ENCODE measurements around the gene ABCC6. TPM values are rescaled to one million over a fixed set of nuclear protein-coding genes. Genes with fewer than 3 reads are reported as not detected.

Gene ABCC6
- total and polyA plus RNA-seq, 4 donors: 50.6 to 162 (median 95.9) TPM

DNA sequence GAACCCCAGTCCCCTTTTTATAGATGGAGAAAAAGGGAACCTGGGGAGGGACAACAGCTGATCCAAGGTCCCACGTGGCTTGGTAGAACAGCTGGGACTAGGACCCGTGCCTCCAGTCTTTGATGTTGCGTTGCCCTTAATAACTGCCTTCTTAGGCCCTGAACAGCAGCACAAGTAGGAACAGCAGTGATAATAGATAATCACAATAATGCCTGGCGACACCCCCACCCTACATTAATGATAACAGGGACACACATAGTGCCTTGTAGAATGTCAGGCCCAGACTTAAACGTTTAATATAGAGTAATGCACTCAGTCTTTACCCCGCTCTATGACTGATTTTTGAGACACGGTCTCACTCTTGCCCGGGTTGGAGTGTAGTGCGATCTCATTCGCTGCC, 96.4 kb downstream of the ABCC6 start:
- Histone ChIP-seq H3K4me3 (ENCODE audit: low read depth in 1 of 3, low read length in 3 of 3) (no peak overlapping the region), H3K9me3 (ENCODE audit: control insufficient read depth in 4 of 4, low read length in 3 of 4) (peaks cover 0 to 3% (median 1%) of the 10 kb centered on the region in 4 donors), H3K9ac (ENCODE audit: low read depth in 1 of 2, low read length in 2 of 2) (no peak overlapping the region), H3K4me1 (ENCODE audit: control insufficient read depth in 4 of 4, insufficient read depth in 4 of 4, low read length in 3 of 4) (no peaks in the 10 kb centered on the region), H3K36me3 (ENCODE audit: control insufficient read depth in 4 of 4, insufficient read depth in 3 of 4, low read depth in 1 of 4, low read length in 3 of 4) (peaks cover 0 to 2% (median 0%) of the 10 kb centered on the region in 4 donors), H3K27me3 (ENCODE audit: control insufficient read depth in 4 of 4, insufficient read depth in 4 of 4, low read length in 3 of 4) (no peaks in the 10 kb centered on the region), H3K27ac (ENCODE audit: low read depth in 1 of 2, low read length in 2 of 2) (no peak overlapping the region)
- no peak for DNase-seq (ENCODE audit: low spot score)
- WGBS: 78% methylated on average over 10 of the region's 10 CpGs
- TF ChIP-seq ATF3 (IDR thresholded peaks at IDR 0.05): no peak
- no peak for TF ChIP-seq SP1 (IDR thresholded peaks at IDR 0.05)

DNA sequence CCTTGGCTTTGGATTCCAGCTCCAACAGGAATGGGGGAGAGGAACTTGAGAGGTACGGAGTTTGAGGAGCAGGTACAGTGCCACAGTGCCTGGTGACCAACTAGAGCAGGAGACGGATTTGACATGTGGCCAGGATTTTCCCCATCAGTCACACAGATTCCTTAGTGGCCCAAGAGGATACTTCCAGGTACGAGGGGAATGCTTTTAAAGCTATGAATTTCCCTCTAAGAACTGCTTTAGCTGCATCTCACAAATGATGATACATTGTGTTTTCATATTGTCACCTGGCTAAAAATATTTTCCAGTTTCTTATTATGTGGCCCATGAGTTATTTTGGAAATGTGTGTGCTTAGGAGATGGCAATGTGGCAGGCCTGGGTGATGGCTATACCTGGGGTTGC, 98.3 kb downstream of the ABCC6 start:
- Histone ChIP-seq H3K27me3 (ENCODE audit: control insufficient read depth in 4 of 4, insufficient read depth in 4 of 4, low read length in 3 of 4) (no peaks in the 10 kb centered on the region), H3K4me1 (ENCODE audit: control insufficient read depth in 4 of 4, insufficient read depth in 4 of 4, low read length in 3 of 4) (no peaks in the 10 kb centered on the region), H3K36me3 (ENCODE audit: control insufficient read depth in 4 of 4, insufficient read depth in 3 of 4, low read depth in 1 of 4, low read length in 3 of 4) (peaks cover 0 to 2% (median 0%) of the 10 kb centered on the region in 4 donors), H3K27ac (ENCODE audit: low read depth in 1 of 2, low read length in 2 of 2) (no peak overlapping the region), H3K9me3 (ENCODE audit: control insufficient read depth in 4 of 4, low read length in 3 of 4) (peaks cover 0 to 3% (median 1%) of the 10 kb centered on the region in 4 donors), H3K9ac (ENCODE audit: low read depth in 1 of 2, low read length in 2 of 2) (no peak overlapping the region), H3K4me3 (ENCODE audit: low read depth in 1 of 3, low read length in 3 of 3) (no peak overlapping the region)
- TF ChIP-seq NR2F2 (IDR thresholded peaks at IDR 0.05) (no peak), YY1 (IDR thresholded peaks at IDR 0.05) (no peak), SP1 (IDR thresholded peaks at IDR 0.05) (no peak), EGR1 (IDR thresholded peaks at IDR 0.05; ENCODE audit: low read depth in 2 of 2) (no peak), GABPA (IDR thresholded peaks at IDR 0.05 in 1 of 2, conservative IDR thresholded peaks at IDR 0.05 in 1 of 2) (no peak), JUND (IDR thresholded peaks at IDR 0.05) (no peak), HNF4A (conservative IDR thresholded peaks at IDR 0.05) (no peak), TAF1 (conservative IDR thresholded peaks at IDR 0.05) (no peak), FOXA2 (IDR thresholded peaks at IDR 0.05) (no peak)
- TF ChIP-seq, protein P1, sequence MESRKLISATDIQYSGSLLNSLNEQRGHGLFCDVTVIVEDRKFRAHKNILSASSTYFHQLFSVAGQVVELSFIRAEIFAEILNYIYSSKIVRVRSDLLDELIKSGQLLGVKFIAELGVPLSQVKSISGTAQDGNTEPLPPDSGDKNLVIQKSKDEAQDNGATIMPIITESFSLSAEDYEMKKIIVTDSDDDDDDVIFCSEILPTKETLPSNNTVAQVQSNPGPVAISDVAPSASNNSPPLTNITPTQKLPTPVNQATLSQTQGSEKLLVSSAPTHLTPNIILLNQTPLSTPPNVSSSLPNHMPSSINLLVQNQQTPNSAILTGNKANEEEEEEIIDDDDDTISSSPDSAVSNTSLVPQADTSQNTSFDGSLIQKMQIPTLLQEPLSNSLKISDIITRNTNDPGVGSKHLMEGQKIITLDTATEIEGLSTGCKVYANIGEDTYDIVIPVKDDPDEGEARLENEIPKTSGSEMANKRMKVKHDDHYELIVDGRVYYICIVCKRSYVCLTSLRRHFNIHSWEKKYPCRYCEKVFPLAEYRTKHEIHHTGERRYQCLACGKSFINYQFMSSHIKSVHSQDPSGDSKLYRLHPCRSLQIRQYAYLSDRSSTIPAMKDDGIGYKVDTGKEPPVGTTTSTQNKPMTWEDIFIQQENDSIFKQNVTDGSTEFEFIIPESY (IDR thresholded peaks at IDR 0.05): no peak
- TF ChIP-seq, protein P2, sequence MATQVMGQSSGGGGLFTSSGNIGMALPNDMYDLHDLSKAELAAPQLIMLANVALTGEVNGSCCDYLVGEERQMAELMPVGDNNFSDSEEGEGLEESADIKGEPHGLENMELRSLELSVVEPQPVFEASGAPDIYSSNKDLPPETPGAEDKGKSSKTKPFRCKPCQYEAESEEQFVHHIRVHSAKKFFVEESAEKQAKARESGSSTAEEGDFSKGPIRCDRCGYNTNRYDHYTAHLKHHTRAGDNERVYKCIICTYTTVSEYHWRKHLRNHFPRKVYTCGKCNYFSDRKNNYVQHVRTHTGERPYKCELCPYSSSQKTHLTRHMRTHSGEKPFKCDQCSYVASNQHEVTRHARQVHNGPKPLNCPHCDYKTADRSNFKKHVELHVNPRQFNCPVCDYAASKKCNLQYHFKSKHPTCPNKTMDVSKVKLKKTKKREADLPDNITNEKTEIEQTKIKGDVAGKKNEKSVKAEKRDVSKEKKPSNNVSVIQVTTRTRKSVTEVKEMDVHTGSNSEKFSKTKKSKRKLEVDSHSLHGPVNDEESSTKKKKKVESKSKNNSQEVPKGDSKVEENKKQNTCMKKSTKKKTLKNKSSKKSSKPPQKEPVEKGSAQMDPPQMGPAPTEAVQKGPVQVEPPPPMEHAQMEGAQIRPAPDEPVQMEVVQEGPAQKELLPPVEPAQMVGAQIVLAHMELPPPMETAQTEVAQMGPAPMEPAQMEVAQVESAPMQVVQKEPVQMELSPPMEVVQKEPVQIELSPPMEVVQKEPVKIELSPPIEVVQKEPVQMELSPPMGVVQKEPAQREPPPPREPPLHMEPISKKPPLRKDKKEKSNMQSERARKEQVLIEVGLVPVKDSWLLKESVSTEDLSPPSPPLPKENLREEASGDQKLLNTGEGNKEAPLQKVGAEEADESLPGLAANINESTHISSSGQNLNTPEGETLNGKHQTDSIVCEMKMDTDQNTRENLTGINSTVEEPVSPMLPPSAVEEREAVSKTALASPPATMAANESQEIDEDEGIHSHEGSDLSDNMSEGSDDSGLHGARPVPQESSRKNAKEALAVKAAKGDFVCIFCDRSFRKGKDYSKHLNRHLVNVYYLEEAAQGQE (IDR thresholded peaks at IDR 0.05): no peak
- 96% methylated on average over 3 of the region's 3 CpGs for WGBS
- no peak for DNase-seq (ENCODE audit: low spot score)

- TF ChIP-seq, protein P1 (IDR thresholded peaks at IDR 0.05): no peak
- TF ChIP-seq, protein P2 (IDR thresholded peaks at IDR 0.05): no peak
- no peak for TF ChIP-seq GABPA (IDR thresholded peaks at IDR 0.05 in 1 of 2, conservative IDR thresholded peaks at IDR 0.05 in 1 of 2)
- TF ChIP-seq, protein P3, sequence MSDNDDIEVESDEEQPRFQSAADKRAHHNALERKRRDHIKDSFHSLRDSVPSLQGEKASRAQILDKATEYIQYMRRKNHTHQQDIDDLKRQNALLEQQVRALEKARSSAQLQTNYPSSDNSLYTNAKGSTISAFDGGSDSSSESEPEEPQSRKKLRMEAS (IDR thresholded peaks at IDR 0.05): no peak
- no peak for TF ChIP-seq HNF4G (IDR thresholded peaks at IDR 0.05)
- TF ChIP-seq RAD21 (IDR thresholded peaks at IDR 0.05): no peak
- no peak for TF ChIP-seq RXRA (IDR thresholded peaks at IDR 0.05)
- TF ChIP-seq HNF4A (conservative IDR thresholded peaks at IDR 0.05): no peak
- TF ChIP-seq FOXA2 (IDR thresholded peaks at IDR 0.05): no peak
- no peak for TF ChIP-seq SP1 (IDR thresholded peaks at IDR 0.05)
- TF ChIP-seq TAF1 (conservative IDR thresholded peaks at IDR 0.05): no peak
- no peaks in the 10 kb centered on the region for H3K4me1 ChIP-seq (ENCODE audit: control insufficient read depth in 4 of 4, insufficient read depth in 4 of 4, low read length in 3 of 4)
- 95% methylated on average over 10 of the region's 10 CpGs for WGBS
- H3K4me3 ChIP-seq (ENCODE audit: low read depth in 1 of 3, low read length in 3 of 3): no peak overlapping the region
- peaks cover 0 to 2% (median 0%) of the 10 kb centered on the region in 4 donors for H3K36me3 ChIP-seq (ENCODE audit: control insufficient read depth in 4 of 4, insufficient read depth in 3 of 4, low read depth in 1 of 4, low read length in 3 of 4)
- no peak overlapping the region for H3K27ac ChIP-seq (ENCODE audit: low read depth in 1 of 2, low read length in 2 of 2)
- no peak overlapping the region for H3K9ac ChIP-seq (ENCODE audit: low read depth in 1 of 2, low read length in 2 of 2)
- no peaks in the 10 kb centered on the region for H3K27me3 ChIP-seq (ENCODE audit: control insufficient read depth in 4 of 4, insufficient read depth in 4 of 4, low read length in 3 of 4)
- H3K9me3 ChIP-seq (ENCODE audit: control insufficient read depth in 4 of 4, low read length in 3 of 4): peaks cover 0 to 3% (median 1%) of the 10 kb centered on the region in 4 donors
- DNase-seq (ENCODE audit: low spot score): no peak
Observed at GRCh38 chr16:16124438-16124837, 98.9 kb downstream of the ABCC6 start.
